Hepatocyte (in vitro differentiated cells): ENCODE data around the gene CSNK1G1.

Experiments
- CTCF ChIP-seq: fragments of 200-600 bp; sonication (generic); IDR thresholded peaks from 2 replicates; pipeline ENCODE4 v1.5.1; 2016; ENCODE audit warnings: antibody characterized with exemption, mild to moderate bottlenecking; ENCODE audit not compliant: poor library complexity
- EZH2 ChIP-seq: fragments of 200-600 bp; sonication (generic); IDR thresholded peaks from 2 replicates; pipeline ENCODE4 v1.6.1; 2016; ENCODE audit warnings: antibody characterized with exemption, mild to moderate bottlenecking, borderline replicate concordance

DNA sequence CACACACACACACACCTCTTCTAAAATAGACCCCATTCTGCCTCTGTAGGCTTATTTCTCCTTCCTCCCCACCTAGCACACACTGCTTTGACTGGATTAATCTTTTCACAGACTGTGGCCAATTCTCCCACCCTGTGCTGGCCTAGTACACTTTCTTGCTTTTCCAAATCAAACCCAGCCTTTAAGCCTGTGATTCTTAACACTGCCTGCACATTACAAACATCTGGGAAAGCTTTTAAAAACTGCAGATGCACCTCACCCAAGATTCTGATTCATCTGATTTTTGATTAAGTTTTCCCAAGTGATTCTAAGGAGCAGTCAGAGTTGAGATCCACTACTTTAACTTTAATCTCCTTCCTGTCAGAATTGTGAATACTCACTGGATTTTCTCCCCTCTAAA is 12.8 kb downstream of the CSNK1G1 start:
- TF ChIP-seq CTCF (no peak), EZH2 (no peak)
